Spleen (tissue), 11 donors: ENCODE results near the gene KAT6B. TPM values are rescaled to one million over a fixed set of nuclear protein-coding genes. Genes with fewer than 3 reads are reported as not detected.
A peak's percentile ranks its signal among the peaks of the same experiment; 100 is the strongest.

Experiments
- DNase-seq: peaks from one replicate; pipeline ENCODE4 v3.0.0-alpha.2; 2020
- H3K27ac ChIP-seq, 8 donors: fragments of 200-600 bp; sonication (generic) in 7 of 8; 1 replicate in 4 of 8; 2 replicates in 4 of 8; pipeline versions ENCODE4 v1.5.0 to v1.8.0; 2016 to 2021; ENCODE audit warnings: inconsistent platforms in 4 of 8, mild to moderate bottlenecking in 4 of 8, moderate library complexity in 1 of 8
- H3K27me3 ChIP-seq, 7 donors: fragments of 200-600 bp; sonication (generic) in 6 of 7; replicated peaks in 1 of 7; 1 replicate in 4 of 7; 2 replicates in 3 of 7; pipeline versions ENCODE4 v1.5.0 to v1.8.0; 2016 to 2021; ENCODE audit warnings: inconsistent platforms in 3 of 7, mild to moderate bottlenecking in 1 of 7
- H3K36me3 ChIP-seq, 6 donors: fragments of 200-600 bp; sonication (generic) in 5 of 6; 1 replicate in 4 of 6; 2 replicates in 2 of 6; pipeline versions ENCODE4 v1.5.0 to v1.8.0; 2016 to 2021; ENCODE audit warnings: inconsistent platforms in 2 of 6
- H3K4me1 ChIP-seq, 6 donors: fragments of 200-600 bp; sonication (generic) in 5 of 6; 1 replicate in 3 of 6; 2 replicates in 3 of 6; pipeline versions ENCODE4 v1.5.0 to v1.8.0; 2016 to 2021; ENCODE audit warnings: inconsistent platforms in 3 of 6
- H3K4me3 ChIP-seq, 8 donors: fragments of 200-600 bp; sonication (generic) in 7 of 8; 1 replicate in 4 of 8; 2 replicates in 4 of 8; pipeline versions ENCODE4 v1.5.0 to v1.8.0; 2016 to 2021; ENCODE audit warnings: inconsistent platforms in 4 of 8, mild to moderate bottlenecking in 4 of 8, moderate library complexity in 2 of 8
- H3K9me3 ChIP-seq, 8 donors: fragments of 200-600 bp; sonication (generic) in 7 of 8; 1 replicate in 4 of 8; 2 replicates in 4 of 8; pipeline versions ENCODE4 v1.5.0 to v1.8.0; 2016 to 2021; ENCODE audit warnings: inconsistent platforms in 4 of 8
- POLR2A ChIP-seq, 3 donors: fragments of 450-650 bp; IDR thresholded peaks; one replicate each; pipeline ENCODE4 v1.5.1; 2017; ENCODE audit warnings: antibody characterized with exemption in 3 of 3, mild to moderate bottlenecking in 1 of 3
- POLR2AphosphoS5 ChIP-seq, 3 donors: sonication (generic); formaldehyde crosslinking; IDR thresholded peaks; one replicate each; pipeline ENCODE4 v1.5.1; 2017; ENCODE audit warnings: antibody characterized with exemption in 3 of 3
- WGBS, 5 donors: extraction: QIAGEN DNeasy Blood & Tissue Kit in 3 of 5; methylation state at CpG; one replicate each; pipeline versions ENCODE4 v1.1.5 to v1.1.7; 2013 to 2018; 5-methylcytosine and 5-hydroxymethylcytosine counted together
- intact Hi-C: fragments of 100-400 bp; cut with DNase I; formaldehyde crosslinking; loops from one replicate; pipeline ENCODE4 v1.15.0; 2023; ENCODE audit warnings: low total_unique reads
- polyA plus RNA-seq, 3 donors: library from polyadenylated mRNA; stranded (reverse); fragments of 200-250 nt; gene quantifications; one replicate each; pipeline ENCODE4 v1.2.1, GENCODE V29; 2013
- total RNA-seq, 7 donors: library from RNA; depleted of rRNA in 3 of 7; stranded (reverse); fragments of >200 nt in 3 of 7; fragmentation: NEBNext Ultra II Directional in 4 of 7; extraction: Animal tissue kit (Norgen Biotek cat#: 25700) in 4 of 7; gene quantifications; one replicate each; pipeline versions ENCODE4 v1.1.0 to v1.2.1, GENCODE V29; 2016 to 2021
- TF ChIP-seq, protein P1 (sequence below), 11 experiments: fragments of 200-600 bp in 7 of 11; fragments of 450-650 bp in 4 of 11; sonication (generic) in 4 of 11; IDR thresholded peaks in 8 of 11; conservative IDR thresholded peaks in 3 of 11; 1 replicate in 7 of 11; 2 replicates in 4 of 11; pipeline versions ENCODE4 v1.4.0 to v1.8.0; 2016 to 2021; ENCODE audit warnings: antibody characterized with exemption in 11 of 11, inconsistent platforms in 4 of 11, mild to moderate bottlenecking in 1 of 11
- donor health status: healthy with polysubstance abuse.
- donor health status: DM: no; HTN: no; CAD: no; lungs with moderate emphysema.
- donor health status: DM: no; HTN: no; CAD: no.
- donor health status: Bipolar disorder and iron deficiency.
- donor health status: healthy.
- donor health status: DM: no; HTN: no; CAD: no.
- donor health status: DM: yes; HTN: yes; CAD: no.

Gene KAT6B
- total and polyA plus RNA-seq, 10 donors, result 2.9 to 61.0 (median 46.0) TPM

DNA sequence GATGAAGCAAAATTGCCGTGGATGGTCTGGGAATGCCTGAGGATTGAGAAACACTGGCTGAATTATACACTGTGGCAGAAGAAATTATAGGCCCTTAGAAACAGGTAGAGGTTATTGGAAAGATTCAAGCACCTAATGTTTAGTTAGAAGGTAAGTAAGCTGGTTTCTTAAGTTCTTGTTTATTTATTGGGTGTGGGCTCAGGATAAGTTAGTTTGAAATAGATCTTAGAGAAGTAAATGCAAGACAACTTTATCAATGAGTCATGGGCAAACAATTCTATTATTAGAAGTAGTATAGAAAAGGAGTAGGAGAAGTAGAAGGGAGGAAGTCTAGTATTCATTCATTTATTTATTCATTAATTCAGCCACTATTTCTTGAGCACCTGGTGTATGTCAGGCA is 96.5 kb downstream of the KAT6B start:
- peaks cover 0 to 65% (median 32%) of the 10 kb centered on the region in 6 donors for H3K4me1 ChIP-seq
- no peak overlapping the region for H3K4me3 ChIP-seq
- peaks cover 3 to 19% (median 16%) of the 10 kb centered on the region in 8 donors for H3K9me3 ChIP-seq
- intact Hi-C loops, result no loop called here
- H3K36me3 ChIP-seq, result peaks cover 0 to 7% (median 0%) of the 10 kb centered on the region in 6 donors
- no peaks in the 10 kb centered on the region for H3K27me3 ChIP-seq
- 89 to 100% (median 95%) methylated on average over 1 of the region's 1 CpG for WGBS, 5 donors
- no peak for DNase-seq
- TF ChIP-seq POLR2AphosphoS5 (IDR thresholded peaks at IDR 0.05) (no peak), POLR2A (IDR thresholded peaks at IDR 0.05) (no peak)
- TF ChIP-seq, protein P1, sequence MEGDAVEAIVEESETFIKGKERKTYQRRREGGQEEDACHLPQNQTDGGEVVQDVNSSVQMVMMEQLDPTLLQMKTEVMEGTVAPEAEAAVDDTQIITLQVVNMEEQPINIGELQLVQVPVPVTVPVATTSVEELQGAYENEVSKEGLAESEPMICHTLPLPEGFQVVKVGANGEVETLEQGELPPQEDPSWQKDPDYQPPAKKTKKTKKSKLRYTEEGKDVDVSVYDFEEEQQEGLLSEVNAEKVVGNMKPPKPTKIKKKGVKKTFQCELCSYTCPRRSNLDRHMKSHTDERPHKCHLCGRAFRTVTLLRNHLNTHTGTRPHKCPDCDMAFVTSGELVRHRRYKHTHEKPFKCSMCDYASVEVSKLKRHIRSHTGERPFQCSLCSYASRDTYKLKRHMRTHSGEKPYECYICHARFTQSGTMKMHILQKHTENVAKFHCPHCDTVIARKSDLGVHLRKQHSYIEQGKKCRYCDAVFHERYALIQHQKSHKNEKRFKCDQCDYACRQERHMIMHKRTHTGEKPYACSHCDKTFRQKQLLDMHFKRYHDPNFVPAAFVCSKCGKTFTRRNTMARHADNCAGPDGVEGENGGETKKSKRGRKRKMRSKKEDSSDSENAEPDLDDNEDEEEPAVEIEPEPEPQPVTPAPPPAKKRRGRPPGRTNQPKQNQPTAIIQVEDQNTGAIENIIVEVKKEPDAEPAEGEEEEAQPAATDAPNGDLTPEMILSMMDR (IDR thresholded peaks at IDR 0.05 in 8 of 11, conservative IDR thresholded peaks at IDR 0.05 in 3 of 11), result no peak
- peak overlapping the region in 3 of 8 donors; percentile 0 to 53 (median 47) for H3K27ac ChIP-seq

DNA sequence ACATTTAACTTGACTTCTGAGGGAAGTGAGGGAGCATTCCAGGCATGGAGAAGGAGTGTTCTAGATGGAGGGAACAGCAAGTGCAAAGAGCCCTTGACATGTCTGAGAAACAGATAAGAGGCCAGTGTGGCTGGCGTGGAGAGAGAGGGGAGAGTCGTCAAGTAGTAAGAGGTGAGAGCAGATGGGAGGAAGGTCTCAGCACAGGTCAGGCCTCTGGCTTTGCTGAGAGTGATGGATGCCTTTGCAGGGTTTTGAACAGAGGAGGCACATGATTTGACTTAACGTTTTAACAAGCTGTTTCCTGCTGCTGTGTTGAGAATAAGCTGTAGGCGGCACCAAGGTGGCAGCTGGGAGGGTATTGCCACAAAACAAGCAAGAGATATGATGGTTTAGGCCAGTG is 97.2 kb downstream of the KAT6B start:
- Histone ChIP-seq H3K4me1 (peaks cover 0 to 71% (median 34%) of the 10 kb centered on the region in 6 donors), H3K9me3 (peaks cover 3 to 18% (median 15%) of the 10 kb centered on the region in 8 donors), H3K4me3 (no peak overlapping the region), H3K36me3 (peaks cover 0 to 7% (median 0%) of the 10 kb centered on the region in 6 donors), H3K27me3 (no peaks in the 10 kb centered on the region), H3K27ac (peak overlapping the region in 6 of 8 donors; percentile 32 to 53 (median 46))
- TF ChIP-seq POLR2AphosphoS5 (IDR thresholded peaks at IDR 0.05), result peak in 1 of 3 donors; percentile 53
- TF ChIP-seq POLR2A (IDR thresholded peaks at IDR 0.05), result no peak
- TF ChIP-seq, protein P1 (IDR thresholded peaks at IDR 0.05 in 8 of 11, conservative IDR thresholded peaks at IDR 0.05 in 3 of 11), result peak in 1 of 11 experiments; percentile 11
- no peak for DNase-seq
- WGBS, 5 donors, result 29 to 41% (median 39%) methylated on average over 4 of the region's 4 CpGs
- intact Hi-C loops, result no loop called here

DNA sequence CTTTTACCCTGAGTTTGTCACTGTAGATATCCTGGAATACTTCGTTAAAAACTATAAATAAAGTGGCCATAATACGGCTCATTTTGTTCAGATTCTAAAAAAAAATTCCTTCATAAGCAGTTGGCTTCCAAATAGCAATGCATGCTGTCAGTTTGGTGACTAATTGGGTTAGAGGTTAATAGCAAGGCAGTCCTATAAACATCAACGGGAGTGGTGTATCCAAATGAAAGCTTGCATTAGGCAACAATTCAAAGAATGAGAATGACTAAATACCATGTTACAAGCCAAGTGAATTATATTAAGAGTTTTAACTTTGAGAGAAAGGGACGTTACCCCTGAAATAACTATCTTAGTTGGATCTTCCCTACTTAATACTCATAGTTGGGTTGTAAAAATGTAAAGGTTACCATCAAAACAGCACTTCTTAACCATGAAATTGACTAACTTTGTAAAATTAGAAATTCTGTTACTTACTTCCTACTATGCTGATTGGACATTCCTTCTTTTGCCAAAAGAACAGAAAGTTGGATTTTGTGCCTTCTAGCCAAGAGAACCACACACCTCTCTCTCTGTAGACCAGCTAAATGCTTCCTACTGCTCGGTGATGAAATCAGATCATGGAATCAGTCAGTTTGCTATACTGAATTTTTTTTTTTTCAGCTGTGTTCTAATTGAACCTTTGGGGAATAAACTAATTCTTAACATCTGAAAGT is 98.0 kb downstream of the KAT6B start:
- Histone ChIP-seq H3K27ac (peak overlapping the region in 7 of 8 donors; percentile 28 to 53 (median 44)), H3K4me1 (peaks cover 4 to 77% (median 34%) of the 10 kb centered on the region in 6 donors), H3K9me3 (peaks cover 2 to 11% (median 8%) of the 10 kb centered on the region in 8 donors), H3K27me3 (no peaks in the 10 kb centered on the region), H3K36me3 (peaks cover 0 to 2% (median 0%) of the 10 kb centered on the region in 6 donors), H3K4me3 (no peak overlapping the region)
- no peak for DNase-seq
- 70 to 81% (median 76%) methylated on average over 5 of the region's 5 CpGs for WGBS, 5 donors
- TF ChIP-seq, protein P1 (IDR thresholded peaks at IDR 0.05 in 8 of 11, conservative IDR thresholded peaks at IDR 0.05 in 3 of 11), result no peak
- TF ChIP-seq POLR2AphosphoS5 (IDR thresholded peaks at IDR 0.05), result no peak
- TF ChIP-seq POLR2A (IDR thresholded peaks at IDR 0.05), result no peak
- intact Hi-C loops, result no loop called here

- H3K36me3 ChIP-seq, result no peaks in the 10 kb centered on the region
- WGBS, 5 donors, result 64 to 91% (median 82%) methylated on average over 1 of the region's 1 CpG
- peak overlapping the region in 2 of 8 donors; percentile 20 to 47 for H3K27ac ChIP-seq
- peaks cover 0 to 2% (median 0%) of the 10 kb centered on the region in 8 donors for H3K9me3 ChIP-seq
- TF ChIP-seq, protein P1 (IDR thresholded peaks at IDR 0.05 in 8 of 11, conservative IDR thresholded peaks at IDR 0.05 in 3 of 11), result no peak
- peaks cover 6 to 77% (median 34%) of the 10 kb centered on the region in 6 donors for H3K4me1 ChIP-seq
- DNase-seq, result no peak
- intact Hi-C loops, result no loop called here
- H3K4me3 ChIP-seq, result no peak overlapping the region
- H3K27me3 ChIP-seq, result no peaks in the 10 kb centered on the region
Measured at GRCh38 chr10:74925291-74925690, 98.9 kb downstream of the KAT6B start.
